GM12874 (cell line): ENCODE results near the gene JAML.

ENCODE experiments used
- TF ChIP-seq, protein P1 (sequence below): IDR thresholded peaks from 2 replicates; pipeline ENCODE4 v1.5.1; 2011; ENCODE audit warnings: low read depth, mild to moderate bottlenecking, control low read depth, low read length, moderate library complexity; ENCODE audit not compliant: insufficient read depth

JAML gene

GRCh38 chr11:118222437-118222836 is 2.4 kb downstream of the JAML start:
- TF ChIP-seq, protein P1, sequence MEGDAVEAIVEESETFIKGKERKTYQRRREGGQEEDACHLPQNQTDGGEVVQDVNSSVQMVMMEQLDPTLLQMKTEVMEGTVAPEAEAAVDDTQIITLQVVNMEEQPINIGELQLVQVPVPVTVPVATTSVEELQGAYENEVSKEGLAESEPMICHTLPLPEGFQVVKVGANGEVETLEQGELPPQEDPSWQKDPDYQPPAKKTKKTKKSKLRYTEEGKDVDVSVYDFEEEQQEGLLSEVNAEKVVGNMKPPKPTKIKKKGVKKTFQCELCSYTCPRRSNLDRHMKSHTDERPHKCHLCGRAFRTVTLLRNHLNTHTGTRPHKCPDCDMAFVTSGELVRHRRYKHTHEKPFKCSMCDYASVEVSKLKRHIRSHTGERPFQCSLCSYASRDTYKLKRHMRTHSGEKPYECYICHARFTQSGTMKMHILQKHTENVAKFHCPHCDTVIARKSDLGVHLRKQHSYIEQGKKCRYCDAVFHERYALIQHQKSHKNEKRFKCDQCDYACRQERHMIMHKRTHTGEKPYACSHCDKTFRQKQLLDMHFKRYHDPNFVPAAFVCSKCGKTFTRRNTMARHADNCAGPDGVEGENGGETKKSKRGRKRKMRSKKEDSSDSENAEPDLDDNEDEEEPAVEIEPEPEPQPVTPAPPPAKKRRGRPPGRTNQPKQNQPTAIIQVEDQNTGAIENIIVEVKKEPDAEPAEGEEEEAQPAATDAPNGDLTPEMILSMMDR, result no peak

GRCh38 chr11:118221419-118221818 is 3.4 kb downstream of the JAML start:
- TF ChIP-seq, protein P1, result no peak

DNA sequence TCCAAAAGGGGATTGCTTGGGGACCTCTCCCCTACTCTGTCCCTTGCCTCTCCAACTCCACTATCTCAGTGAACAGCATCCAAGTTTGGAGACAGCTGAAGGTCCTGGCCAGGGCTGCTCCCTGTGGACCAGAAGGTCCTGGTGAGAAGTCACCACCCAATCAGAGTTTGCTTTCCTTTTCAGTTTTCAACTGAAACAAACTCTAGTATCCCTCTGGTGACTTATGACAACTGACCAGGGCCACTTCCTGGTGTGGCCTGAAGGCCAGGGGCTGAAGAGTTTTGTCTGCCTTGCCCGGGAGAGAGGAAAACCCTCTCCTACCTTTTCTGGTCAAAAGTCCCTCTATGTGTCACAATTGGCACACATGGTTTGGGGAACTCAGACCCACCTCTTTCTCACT is 5.1 kb downstream of the JAML start:
- TF ChIP-seq, protein P1, result no peak

DNA sequence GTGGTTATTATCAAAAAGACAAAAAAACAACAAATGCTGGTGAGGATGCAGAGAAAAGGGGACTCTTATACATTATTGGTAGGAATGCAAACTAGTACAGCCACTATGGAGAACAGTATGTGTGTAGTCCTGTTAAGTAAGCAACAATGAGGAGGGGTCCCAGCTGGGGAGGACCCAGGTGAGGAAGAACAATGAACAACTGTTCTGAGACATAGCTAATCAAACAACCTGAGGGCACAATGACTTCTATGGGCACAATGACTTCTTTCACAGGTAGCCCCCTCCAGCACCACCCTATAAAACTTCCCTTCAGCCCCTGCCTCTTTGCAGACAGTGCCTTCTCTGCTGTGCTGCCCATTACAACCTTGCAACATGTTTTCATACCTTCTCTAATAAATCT is 5.6 kb downstream of the JAML start:
- TF ChIP-seq, protein P1, result no peak

- TF ChIP-seq, protein P1, result no peak
Measured at GRCh38 chr11:118217575-118217974, 7.2 kb downstream of the JAML start.

- TF ChIP-seq, protein P1, result 0 out of 2 replicates have a peak, but pooled peaks have one; percentile 2
Measured at GRCh38 chr11:118216621-118217481, 8.0 kb downstream of the JAML start.

GRCh38 chr11:118215765-118216164 is 9.0 kb downstream of the JAML start:
- TF ChIP-seq, protein P1, result no peak
